Activated effector memory CD4-positive, alpha-beta T cell treated with Interleukin-2 at 50 U/mL for 16 hours (primary cell): Measurements from ENCODE around the gene DNAJC22.
"Not testable (repeated sequence)": the region's sequence is repeated elsewhere in the genome, so short reads cannot be mapped to it uniquely, and the experiment has no call there.

Experiments
- DNase-seq: peaks from one replicate; pipeline ENCODE4 v3.0.0-alpha.2; 2020

DNAJC22 gene

DNA sequence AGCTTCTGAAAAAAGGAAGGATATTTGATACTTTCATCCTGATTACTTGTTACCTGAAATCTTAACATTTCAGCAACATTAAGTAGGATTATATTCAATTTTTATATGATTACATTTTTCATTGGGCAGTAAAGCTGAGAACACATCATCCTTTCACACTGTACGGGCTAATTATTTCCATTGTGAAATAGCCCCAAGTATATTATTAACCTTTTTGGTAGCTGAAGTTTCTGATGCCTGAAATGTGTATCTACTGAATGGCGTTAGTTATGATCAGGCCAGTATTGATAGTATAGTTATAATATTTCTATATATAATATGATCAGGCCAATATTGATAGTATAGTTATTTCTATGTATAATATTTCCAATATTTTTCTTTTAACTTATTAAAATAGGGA is 30.7 kb downstream of the DNAJC22 start:
- DNase-seq: no peak

DNA sequence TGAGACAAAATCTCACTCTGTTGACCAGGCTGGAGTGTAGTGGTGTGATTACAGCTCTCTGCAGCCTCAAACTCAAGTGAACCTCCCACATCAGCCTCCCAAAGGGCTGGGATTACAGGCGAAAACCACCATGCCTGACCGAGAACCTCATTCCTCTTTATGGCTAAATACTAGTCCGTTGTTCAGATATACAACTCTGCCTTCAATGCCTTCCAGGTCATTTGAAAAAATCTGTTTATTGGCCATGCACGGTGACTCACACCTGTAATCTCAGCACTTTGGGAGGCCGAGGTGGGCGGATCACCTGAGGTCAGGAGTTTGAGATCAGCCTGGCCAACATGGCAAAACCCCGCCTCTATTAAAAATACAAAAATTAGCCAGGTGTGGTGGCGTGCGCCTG is 33.5 kb downstream of the DNAJC22 start:
- DNase-seq: not testable (repeated sequence)

GRCh38 chr12:49388682-49389386 is 42.1 kb downstream of the DNAJC22 start:
- peak; percentile 50 for DNase-seq

DNA sequence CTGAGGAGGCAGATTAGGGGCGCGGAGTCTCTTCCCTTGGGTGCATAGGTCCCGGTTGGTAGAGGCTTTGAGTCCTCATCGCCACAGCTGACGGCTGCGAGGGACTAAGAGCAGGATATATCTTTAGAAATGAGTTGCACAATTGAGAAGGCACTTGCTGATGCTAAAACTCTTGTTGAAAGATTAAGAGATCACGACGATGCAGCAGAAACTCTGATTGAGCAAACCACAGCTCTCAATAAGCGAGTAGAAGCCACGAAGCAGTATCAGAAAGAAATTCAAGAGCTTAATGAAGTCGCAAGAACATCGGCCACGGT is 42.7 kb downstream of the DNAJC22 start:
- DNase-seq: no peak

DNA sequence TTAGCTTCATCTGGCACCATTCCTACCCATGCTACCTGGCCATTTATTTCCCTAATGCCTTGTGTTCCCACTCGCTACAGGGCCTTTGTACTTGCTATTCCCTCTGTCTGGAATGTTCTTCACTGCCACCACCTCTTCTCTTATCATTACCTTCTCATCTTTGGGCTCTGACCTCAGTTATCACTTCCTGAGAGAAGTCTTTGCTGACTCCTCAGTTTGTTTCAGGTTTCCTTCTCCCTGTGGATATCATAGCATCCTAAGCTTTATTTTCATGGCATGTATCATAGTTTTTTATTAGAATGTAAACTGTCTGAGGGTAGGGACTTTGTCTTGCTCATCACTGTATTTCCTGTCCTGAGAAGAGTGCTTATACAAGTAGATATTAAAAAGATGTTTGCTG is 50.3 kb downstream of the DNAJC22 start:
- DNase-seq: no peak

- no peak for DNase-seq
These were observed 53.6 kb downstream of the DNAJC22 start for GRCh38 chr12:49400304-49400703.
